ENCODE data around the gene COMTD1. TPM values are rescaled to one million over a fixed set of nuclear protein-coding genes. Genes with fewer than 3 reads are reported as not detected.

Gene COMTD1
- total RNA-seq, 3 donors from 2014 or later (not counting 1 experiment from before 2014, with no cell fraction given): 19.9 to 25.1 (median 20.1) TPM

DNA sequence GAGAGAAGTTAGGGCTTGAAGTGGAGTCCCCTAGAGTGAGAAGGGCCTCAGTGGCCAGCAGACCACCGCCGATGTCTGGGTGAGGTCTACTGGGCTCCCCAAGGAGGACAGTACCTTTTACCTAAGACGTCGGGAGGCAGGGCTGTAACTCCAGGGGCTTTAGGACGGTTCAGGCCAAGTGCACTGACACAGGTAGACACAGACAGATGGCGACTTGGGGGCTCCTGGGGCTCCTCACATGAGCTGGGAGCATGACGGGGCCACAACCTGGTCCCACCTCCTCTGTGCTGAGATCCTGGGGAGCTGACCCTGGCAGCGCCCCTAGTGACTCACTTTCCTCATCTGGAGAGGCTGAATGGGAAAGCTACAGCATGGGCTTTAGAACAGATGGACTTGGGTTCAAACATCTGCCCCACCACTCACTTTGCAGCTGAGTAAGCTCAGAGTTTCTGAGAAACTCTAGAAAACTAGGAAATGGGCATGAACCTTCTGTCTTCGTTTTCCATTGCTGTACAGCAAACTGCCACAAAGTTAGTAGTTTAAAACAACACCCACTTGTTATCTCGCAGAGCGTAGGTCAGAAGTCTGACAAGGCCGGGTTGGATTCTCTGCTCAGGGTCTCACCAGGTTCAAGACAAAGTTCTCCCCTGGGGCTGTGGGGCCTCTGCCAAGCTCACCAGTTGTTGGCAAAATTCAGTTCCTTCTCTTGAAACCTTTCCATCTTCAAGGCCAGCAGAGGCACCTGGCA is 4.7 kb upstream of the COMTD1 start:
- DNase-seq (no peak), ATAC-seq (no peak)
- no peak overlapping the region for H3K4me3 ChIP-seq (ENCODE audit: low read length)
- H3K27ac ChIP-seq (ENCODE audit: low read length): no peak overlapping the region
- WGBS (ENCODE audit: insufficient coverage): 89% methylated on average over 12 of the region's 12 CpGs
- Mint-ChIP-seq H3K36me3 (no peaks in the 10 kb centered on the region), H3K4me3 (no peak overlapping the region), H3K4me1 (peaks cover 5% of the 10 kb centered on the region in 2 donors), H3K27me3 (ENCODE audit: low read depth in 2 of 2) (no peaks in the 10 kb centered on the region), H3K9me3 (no peaks in the 10 kb centered on the region), H3K27ac (no peak overlapping the region)
- TF ChIP-seq, protein P1, sequence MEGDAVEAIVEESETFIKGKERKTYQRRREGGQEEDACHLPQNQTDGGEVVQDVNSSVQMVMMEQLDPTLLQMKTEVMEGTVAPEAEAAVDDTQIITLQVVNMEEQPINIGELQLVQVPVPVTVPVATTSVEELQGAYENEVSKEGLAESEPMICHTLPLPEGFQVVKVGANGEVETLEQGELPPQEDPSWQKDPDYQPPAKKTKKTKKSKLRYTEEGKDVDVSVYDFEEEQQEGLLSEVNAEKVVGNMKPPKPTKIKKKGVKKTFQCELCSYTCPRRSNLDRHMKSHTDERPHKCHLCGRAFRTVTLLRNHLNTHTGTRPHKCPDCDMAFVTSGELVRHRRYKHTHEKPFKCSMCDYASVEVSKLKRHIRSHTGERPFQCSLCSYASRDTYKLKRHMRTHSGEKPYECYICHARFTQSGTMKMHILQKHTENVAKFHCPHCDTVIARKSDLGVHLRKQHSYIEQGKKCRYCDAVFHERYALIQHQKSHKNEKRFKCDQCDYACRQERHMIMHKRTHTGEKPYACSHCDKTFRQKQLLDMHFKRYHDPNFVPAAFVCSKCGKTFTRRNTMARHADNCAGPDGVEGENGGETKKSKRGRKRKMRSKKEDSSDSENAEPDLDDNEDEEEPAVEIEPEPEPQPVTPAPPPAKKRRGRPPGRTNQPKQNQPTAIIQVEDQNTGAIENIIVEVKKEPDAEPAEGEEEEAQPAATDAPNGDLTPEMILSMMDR (IDR thresholded peaks at IDR 0.05): no peak
- no peaks in the 10 kb centered on the region for H3K36me3 ChIP-seq (ENCODE audit: control insufficient read depth, insufficient read depth, low read length)
- H3K9me3 ChIP-seq (ENCODE audit: control insufficient read depth, insufficient read depth, low read length): no peaks in the 10 kb centered on the region
- intact Hi-C loops (cut with micrococcal nuclease): no loop called here
- H3K4me1 ChIP-seq (ENCODE audit: control insufficient read depth, insufficient read depth, low read length): peaks cover 4% of the 10 kb centered on the region
- no peaks in the 10 kb centered on the region for H3K27me3 ChIP-seq (ENCODE audit: control insufficient read depth, insufficient read depth, low read length)

DNA sequence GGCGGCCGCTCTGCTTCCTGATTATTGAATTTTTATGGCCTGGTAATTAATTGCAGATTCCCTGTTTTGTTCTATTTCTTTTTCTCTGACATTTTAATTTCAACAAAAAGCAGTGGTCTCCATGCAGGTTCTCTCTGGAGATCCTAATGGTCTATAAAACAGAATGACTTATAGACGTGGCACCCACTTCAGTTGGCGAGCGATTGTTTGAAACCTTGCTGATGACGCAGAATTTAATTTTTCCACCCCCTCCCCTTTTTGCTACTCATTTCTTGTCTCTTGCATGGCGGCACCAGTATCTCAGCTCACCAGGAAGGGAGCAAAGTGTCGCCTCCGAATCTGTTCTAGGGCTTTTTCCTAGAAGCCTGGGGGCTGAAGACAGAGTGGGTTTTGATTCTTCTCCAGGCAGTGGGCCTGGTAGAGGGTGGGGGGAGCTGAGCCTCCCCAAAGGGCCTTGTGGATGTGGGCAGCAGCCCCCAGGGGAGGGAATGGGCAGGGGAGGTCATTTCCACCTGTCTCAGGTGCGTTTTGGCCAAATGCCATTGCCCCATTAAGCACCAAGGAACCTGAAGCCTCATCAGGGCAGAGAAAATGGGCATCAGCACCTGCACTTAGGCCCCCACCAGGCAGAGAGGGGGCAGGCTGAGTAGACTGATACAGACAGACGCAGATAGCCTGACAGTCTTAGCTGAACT is 3.5 kb upstream of the COMTD1 start:
- H3K27me3 ChIP-seq (ENCODE audit: control insufficient read depth, insufficient read depth, low read length): no peaks in the 10 kb centered on the region
- H3K36me3 Mint-ChIP-seq: no peaks in the 10 kb centered on the region
- TF ChIP-seq, protein P1 (IDR thresholded peaks at IDR 0.05): no peak
- no peaks in the 10 kb centered on the region for H3K9me3 ChIP-seq (ENCODE audit: control insufficient read depth, insufficient read depth, low read length)
- no peak overlapping the region for H3K4me3 ChIP-seq (ENCODE audit: low read length)
- DNase-seq: no peak
- WGBS (ENCODE audit: insufficient coverage): 91% methylated on average over 11 of the region's 11 CpGs
- no peak overlapping the region for H3K27ac ChIP-seq (ENCODE audit: low read length)
- intact Hi-C loops (cut with micrococcal nuclease): loop anchor here (5.0 kb wide), 1 partner anchor 217 kb away; no protein-coding TSS in a partner anchor
- H3K4me1 ChIP-seq (ENCODE audit: control insufficient read depth, insufficient read depth, low read length): peaks cover 13% of the 10 kb centered on the region
- no peak overlapping the region for H3K4me3 Mint-ChIP-seq
- H3K27me3 Mint-ChIP-seq (ENCODE audit: low read depth in 2 of 2): no peaks in the 10 kb centered on the region
- peaks cover 5% of the 10 kb centered on the region in 2 donors for H3K4me1 Mint-ChIP-seq
- H3K27ac Mint-ChIP-seq: no peak overlapping the region
- H3K36me3 ChIP-seq (ENCODE audit: control insufficient read depth, insufficient read depth, low read length): no peaks in the 10 kb centered on the region
- H3K9me3 Mint-ChIP-seq: no peaks in the 10 kb centered on the region
- no peak for ATAC-seq

DNA sequence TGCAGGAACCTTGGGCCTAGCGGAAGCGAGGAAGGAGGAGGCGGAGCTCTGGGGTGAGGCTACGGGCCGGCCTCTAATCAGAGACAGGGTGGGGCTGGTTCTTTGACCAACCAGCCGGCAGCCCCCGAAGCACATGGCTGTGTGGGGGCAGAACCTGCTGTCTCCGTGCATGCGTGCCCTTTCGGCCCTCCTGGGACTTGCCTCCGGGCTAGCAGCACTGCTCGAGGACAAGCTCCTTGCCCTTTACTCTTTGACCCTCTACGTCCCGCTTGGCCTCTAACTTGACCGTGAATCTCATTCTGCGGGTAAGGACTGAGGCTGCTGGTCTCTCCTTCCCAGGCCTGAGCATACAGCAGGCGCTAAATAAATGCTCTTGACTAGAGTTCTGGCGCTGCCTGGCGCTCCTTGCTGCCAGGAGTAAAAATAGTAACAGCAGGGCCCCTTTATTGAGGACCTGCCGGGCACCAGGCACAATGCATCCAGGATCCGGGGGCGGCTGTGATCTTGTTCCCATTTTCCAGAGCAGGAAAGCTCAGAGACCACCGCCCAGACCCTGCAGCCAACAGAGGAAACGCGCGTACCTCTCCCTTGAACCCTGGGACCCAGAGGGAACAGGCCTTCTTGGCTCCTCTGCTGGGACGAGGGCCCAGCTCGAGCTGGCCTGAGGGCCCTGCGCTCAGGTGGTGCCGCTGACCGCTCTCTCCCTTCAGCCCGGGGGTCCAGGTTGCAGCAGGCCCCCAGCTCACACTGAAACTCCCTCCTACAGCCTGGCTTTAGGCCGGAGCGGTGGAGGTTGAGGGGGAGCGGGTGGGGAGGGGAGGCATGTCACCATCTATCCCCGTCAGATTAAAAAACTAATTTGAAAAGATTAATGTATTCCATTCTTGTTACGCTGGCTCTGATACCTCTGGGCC is 2.7 kb upstream of the COMTD1 start:
- Mint-ChIP-seq H3K27me3 (ENCODE audit: low read depth in 2 of 2) (no peaks in the 10 kb centered on the region), H3K4me1 (peaks cover 5 to 9% of the 10 kb centered on the region in 2 donors), H3K36me3 (no peaks in the 10 kb centered on the region), H3K9me3 (no peaks in the 10 kb centered on the region), H3K4me3 (no peak overlapping the region), H3K27ac (no peak overlapping the region)
- DNase-seq (no peak), ATAC-seq (no peak)
- 94% methylated on average over 34 of the region's 37 CpGs for WGBS (ENCODE audit: insufficient coverage)
- Histone ChIP-seq H3K27ac (ENCODE audit: low read length) (no peak overlapping the region), H3K36me3 (ENCODE audit: control insufficient read depth, insufficient read depth, low read length) (no peaks in the 10 kb centered on the region), H3K4me3 (ENCODE audit: low read length) (no peak overlapping the region), H3K27me3 (ENCODE audit: control insufficient read depth, insufficient read depth, low read length) (no peaks in the 10 kb centered on the region), H3K9me3 (ENCODE audit: control insufficient read depth, insufficient read depth, low read length) (no peaks in the 10 kb centered on the region), H3K4me1 (ENCODE audit: control insufficient read depth, insufficient read depth, low read length) (peaks cover 19% of the 10 kb centered on the region)
- TF ChIP-seq, protein P1 (IDR thresholded peaks at IDR 0.05): no peak
- intact Hi-C loops (cut with micrococcal nuclease): loop anchor here (5.0 kb wide), 1 partner anchor 216 kb away; no protein-coding TSS in a partner anchor

All from natural killer cell (primary cell).